GM10266 (cell line): ENCODE measurements around the gene CLDN17.

ENCODE experiments used
- DNase-seq: peaks from one replicate; pipeline ENCODE4 v3.0.0; 2012; ENCODE audit errors: extremely low spot score
- CTCF ChIP-seq: IDR thresholded peaks from 2 replicates; pipeline ENCODE4 v1.5.1; 2012; ENCODE audit warnings: mild to moderate bottlenecking, low read depth; ENCODE audit not compliant: control insufficient read depth, insufficient read depth; ENCODE audit errors: missing control alignments

The CLDN17 gene

GRCh38 chr21:30200000-30200399 lies 33.4 kb upstream of the CLDN17 start:
- no peak for TF ChIP-seq CTCF
- no peak for DNase-seq

GRCh38 chr21:30194701-30195299 lies 28.2 kb upstream of the CLDN17 start:
- no peak for DNase-seq
- peak; percentile 17 for TF ChIP-seq CTCF

- no peak for TF ChIP-seq CTCF
- no peak for DNase-seq
Observed at GRCh38 chr21:30193201-30193600, 26.6 kb upstream of the CLDN17 start.

GRCh38 chr21:30190554-30190953 lies 23.9 kb upstream of the CLDN17 start:
- no peak for TF ChIP-seq CTCF
- no peak for DNase-seq

GRCh38 chr21:30189773-30190172 lies 23.2 kb upstream of the CLDN17 start:
- DNase-seq: no peak
- TF ChIP-seq CTCF: no peak

GRCh38 chr21:30186242-30186641 lies 19.6 kb upstream of the CLDN17 start:
- DNase-seq: no peak
- TF ChIP-seq CTCF: no peak

GRCh38 chr21:30168086-30168485 lies 1.5 kb upstream of the CLDN17 start:
- TF ChIP-seq CTCF: no peak
- DNase-seq: no peak
